Sciatic nerve (tissue), 2 donors: Measurements from ENCODE around the gene UAP1. TPM values are rescaled to one million over a fixed set of nuclear protein-coding genes. Genes with fewer than 3 reads are reported as not detected.
"Not testable (repeated sequence)": the region's sequence is repeated elsewhere in the genome, so short reads cannot be mapped to it uniquely, and the experiment has no call there.

Experiments used
- ATAC-seq: fragments of 200-7000 bp; cut with Tn5 transposase; one replicate; pipeline ENCODE4 v1.9.1; 2020; ENCODE audit warnings: mild to moderate bottlenecking, moderate library complexity
- DNase-seq: peaks from one replicate; pipeline ENCODE4 v3.0.0-alpha.2; 2020; ENCODE audit warnings: low spot score
- intact Hi-C: fragments of 100-400 bp; cut with DNase I; formaldehyde crosslinking; loops from one replicate; pipeline ENCODE4 v1.14.2; 2022
- total RNA-seq: library from RNA; stranded (reverse); fragmentation: NEBNext Ultra II Directional; extraction: Animal tissue kit (Norgen Biotek cat#: 25700); gene quantifications from one replicate; pipeline ENCODE4 v1.2.1, GENCODE V29; 2021
- donor health status: DM: no; HTN: no; CAD: no.
- donor health status: DM: no; HTN: no; CAD: no.

UAP1 gene
- total RNA-seq, 1 donor from 2014 or later, result 70.9 TPM

DNA sequence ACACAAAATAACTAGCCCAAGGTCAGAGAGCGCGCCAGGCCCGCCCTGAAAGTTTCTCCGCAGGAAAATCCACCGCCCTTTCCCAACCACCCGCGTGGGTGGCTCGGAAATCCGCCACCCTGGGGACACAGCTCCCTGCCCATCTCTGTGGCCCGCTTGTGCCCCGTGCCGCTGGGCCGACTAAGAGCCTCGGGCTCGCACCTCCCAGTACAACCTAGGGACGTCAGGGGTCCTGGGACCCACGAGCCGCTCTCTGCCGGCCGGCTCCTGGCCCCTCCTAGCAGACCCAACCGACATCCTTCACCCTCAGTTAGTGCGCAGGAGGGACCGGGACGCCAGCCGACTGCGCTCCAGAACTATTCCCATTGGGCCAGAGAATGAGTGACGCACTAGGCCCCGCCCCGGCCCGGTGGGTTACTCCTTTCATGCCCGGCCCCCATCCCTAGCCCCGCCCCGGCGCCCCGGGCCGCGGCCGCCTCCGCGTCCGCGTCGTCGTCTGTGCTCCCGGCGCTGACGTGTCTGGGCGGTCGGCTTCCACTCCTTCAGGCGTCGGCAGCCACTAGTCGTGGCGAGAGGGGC lies 396 bp upstream of the UAP1 start:
- DNase-seq, result peak; percentile 99
- peak; percentile 98 for ATAC-seq
- intact Hi-C loops, result no loop called here

DNA sequence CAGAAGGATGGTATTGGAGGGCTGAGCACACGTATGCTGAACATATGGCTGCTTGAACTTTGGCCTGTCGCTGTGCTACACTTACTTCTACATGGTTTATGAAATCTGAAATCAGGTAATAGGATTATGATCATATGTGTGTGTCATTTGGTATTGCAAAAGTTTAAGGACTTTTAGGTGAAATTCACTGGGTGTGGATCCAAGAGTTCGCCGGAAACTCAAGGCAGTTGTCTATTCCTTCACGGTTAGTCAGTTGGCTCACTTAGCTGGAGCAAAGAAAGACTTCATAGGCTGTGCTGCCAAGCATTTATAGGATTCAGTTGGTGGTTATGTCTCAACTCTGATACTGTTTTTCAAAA lies 927 bp downstream of the UAP1 start:
- DNase-seq (no peak), ATAC-seq (no peak)
- intact Hi-C loops, result no loop called here

DNA sequence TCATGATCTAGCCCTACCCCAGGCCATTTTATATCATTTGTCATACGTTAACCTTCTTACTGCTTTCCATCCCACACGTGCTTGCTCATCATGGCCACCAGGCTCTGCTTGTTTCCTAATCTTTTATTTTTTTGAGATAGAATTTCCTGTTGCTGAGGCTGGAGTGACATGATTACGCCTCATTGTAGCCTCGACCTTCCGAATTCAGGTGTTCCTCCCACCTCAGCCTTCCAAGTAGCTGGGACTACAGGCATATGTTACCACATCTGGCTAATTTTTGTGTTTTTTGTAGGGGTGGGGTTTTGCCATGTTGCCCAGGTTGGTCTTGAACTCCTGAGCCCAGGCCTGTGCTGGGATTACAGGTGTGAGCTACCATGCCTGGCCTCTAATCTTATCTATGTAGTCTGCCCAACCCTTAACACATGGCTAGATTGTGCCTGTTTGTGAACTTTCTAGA lies 3.3 kb downstream of the UAP1 start:
- intact Hi-C loops, result no loop called here
- DNase-seq (no peak), ATAC-seq (no peak)

DNA sequence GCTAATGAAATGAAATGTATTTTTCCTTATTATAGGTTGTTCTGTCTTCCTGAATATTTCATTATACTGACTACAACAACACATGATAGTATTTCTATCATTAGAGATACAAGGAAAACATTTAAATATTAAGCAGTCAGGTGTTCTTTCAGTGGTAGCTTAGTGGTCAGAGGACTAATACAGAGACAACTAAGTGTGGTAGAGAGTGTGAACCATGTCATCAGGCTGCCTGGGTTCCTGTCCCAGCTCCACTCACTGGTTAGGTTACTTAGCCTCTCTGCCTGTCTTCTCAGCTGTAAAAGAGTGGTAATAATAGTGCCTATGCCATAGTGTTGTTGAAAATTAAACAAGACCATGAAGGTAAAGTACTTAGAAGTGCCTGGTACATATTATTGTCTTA lies 3.9 kb downstream of the UAP1 start:
- DNase-seq (no peak), ATAC-seq (no peak)
- intact Hi-C loops, result no loop called here

DNA sequence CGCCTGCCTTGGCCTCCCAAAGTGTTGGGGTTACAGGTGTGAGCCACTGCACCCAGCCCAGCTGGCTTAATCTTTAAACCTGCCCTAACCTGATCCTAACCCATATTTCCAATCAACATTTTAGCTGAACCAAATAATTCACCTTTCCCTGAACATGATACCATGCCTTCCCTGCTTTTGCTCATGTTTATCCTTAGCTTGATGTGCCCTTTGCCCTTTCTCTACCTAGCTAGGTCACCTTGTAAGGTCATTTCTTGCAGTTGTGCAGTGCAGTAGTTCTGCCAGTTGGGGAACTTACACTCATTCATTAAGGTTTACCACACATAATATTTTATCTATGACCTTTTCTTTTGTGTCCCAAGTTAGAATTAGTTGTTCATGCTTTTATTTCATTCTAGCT lies 5.3 kb downstream of the UAP1 start:
- intact Hi-C loops, result no loop called here
- DNase-seq (no peak), ATAC-seq (no peak)

DNA sequence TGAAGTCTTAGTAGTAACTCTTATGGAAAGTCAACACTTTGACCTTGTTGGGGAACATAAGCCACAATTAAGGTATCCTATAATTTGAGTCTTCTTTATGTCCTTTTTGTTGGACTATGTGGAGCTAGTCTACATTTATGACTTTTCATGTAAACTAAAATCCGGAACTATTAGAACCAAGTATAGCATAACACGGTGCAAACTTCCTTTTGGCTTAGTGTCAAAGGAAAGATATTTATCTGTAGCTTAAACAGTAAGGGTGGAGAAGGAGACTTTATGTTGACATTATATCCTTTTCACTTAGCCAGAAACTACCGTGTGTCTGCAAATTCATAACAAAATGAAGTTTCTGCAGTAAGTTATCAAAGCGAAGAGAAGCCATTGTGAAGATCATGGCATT lies 7.3 kb downstream of the UAP1 start:
- ATAC-seq, result no peak
- intact Hi-C loops, result no loop called here
- no peak for DNase-seq

DNA sequence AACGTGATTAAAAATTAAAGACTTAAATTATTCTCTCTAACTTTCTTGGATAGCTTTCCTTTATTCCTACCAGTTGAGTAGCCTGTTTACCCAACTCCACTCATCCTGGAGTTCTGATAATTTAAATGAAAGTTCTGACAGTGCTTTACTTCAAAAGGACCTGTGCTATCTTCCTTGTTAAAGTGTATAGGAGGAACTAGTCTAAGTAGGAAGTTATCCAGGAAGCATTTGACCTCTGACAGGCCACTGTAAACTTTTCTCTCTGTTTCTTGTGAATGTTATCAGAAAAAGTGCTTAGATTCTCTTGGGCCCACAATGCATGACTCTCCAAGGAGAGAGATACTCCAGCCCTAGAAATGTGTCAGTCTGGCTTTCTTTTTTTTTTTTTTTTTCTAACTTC lies 9.2 kb downstream of the UAP1 start:
- ATAC-seq (no peak), DNase-seq (no peak)
- intact Hi-C loops, result no loop called here

DNA sequence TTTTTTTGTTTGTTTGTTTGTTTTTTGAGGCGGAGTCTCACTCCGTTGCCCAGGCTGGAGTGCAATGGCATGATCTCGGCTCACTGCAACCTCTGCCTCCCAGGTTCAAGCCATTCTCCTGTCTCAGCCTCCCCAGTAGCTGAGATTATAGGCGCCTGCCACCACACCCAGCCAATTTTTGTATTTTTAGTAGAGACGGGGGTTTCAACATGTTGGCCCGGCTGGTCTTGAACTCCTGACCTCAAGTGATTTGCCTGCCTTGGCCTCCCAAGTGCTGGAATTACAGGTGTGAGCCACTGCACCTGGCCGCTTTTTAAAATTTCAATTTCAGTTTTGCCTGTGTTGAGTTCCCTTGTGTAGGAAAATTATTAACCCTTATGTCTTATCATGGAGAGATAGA lies 9.6 kb downstream of the UAP1 start:
- DNase-seq, intact Hi-C loops: not testable (repeated sequence)

DNA sequence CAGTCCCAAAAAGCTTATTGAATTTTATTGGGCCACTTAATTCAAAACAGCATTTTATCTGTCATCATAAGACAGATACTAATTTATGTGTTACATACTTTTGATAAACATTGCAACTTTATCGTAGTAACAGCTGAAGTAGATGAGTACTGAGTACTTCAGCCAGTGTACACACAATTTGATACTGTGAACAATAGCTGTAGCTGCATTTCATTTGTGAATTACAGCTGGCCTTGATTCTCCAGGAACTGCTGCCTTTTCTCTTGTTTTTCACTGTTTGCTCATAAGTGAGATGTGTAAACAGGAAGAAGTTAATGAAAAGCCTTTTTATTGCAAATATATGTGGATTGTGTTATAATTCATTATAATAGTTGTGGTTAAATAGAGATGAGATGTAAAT lies 10.2 kb downstream of the UAP1 start:
- no peak for ATAC-seq
- intact Hi-C loops, result no loop called here
- no peak for DNase-seq

More for the DNA sequence above, 9.6 kb downstream of the UAP1 start:
- ATAC-seq, result not testable (repeated sequence)

DNA sequence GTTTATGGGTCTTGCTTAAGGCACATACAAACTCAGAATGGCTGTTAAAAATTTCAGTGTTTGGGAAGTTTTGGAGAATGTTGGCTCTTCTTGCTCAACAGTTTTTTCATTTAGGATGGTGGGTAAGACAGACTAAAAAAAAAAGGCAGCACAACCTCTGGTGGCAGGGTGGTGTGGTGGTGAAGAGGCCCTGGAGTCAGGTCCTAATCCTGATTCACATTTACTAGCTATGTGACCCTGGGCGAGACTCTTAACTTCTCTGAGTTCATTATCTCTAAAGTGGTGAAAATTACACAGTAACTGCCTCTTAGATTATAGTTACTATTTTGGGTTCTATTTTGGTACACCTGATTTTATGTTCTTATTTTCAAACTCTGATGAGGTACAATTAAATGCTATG lies 11.6 kb downstream of the UAP1 start:
- ATAC-seq (no peak), DNase-seq (no peak)
- intact Hi-C loops, result no loop called here

DNA sequence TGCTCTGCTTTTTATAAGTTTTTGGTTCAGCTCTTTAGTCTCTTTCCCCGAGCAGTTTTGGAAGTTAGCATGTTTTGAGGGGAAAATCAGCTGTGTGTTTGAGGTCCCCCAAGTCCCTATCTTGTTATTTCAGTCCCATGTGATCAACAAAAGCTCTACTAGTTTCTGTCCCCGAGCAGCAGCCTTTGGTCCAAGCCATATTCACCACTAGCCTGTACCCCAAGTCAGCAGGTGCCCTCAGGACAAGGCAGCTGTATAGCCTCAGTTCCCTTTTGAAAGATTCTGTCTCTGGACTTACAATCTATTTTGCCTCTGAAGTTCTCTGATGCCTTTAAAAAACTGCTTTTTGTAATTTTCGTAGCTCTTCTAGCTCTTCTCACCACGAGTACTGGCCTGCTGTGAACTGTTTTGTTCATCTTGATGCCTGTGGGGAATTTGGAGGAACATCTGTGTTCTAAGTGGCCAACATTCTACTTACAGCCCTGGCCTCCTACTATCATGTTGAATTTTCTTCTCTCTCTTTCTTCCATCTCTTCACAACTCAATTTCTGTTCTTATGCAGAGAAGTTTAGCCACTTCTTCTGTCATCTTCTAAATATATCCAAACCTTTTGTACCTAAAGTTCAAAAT lies 16.7 kb downstream of the UAP1 start:
- intact Hi-C loops, result no loop called here
- no peak for DNase-seq
- ATAC-seq, result peak; percentile 89

DNA sequence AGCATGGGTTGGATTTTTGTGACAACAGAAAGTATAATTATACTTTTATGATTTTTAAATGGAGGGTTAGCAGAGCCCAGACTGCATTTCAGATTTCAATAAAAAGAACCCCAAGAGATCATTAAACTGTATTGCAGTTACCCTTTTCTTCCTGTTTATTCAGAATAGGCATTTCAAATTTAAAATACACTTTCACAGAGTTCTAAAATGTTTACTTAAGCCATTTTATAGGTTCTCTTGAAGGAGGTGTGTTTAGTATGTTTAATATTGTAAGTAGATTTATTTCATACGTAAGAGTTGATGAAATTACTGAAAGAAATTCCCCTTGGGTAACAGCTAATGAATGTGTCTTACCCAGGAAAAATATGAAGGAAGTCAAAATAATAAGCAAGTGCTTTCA lies 17.4 kb downstream of the UAP1 start:
- ATAC-seq, result no peak
- intact Hi-C loops, result no loop called here

DNA sequence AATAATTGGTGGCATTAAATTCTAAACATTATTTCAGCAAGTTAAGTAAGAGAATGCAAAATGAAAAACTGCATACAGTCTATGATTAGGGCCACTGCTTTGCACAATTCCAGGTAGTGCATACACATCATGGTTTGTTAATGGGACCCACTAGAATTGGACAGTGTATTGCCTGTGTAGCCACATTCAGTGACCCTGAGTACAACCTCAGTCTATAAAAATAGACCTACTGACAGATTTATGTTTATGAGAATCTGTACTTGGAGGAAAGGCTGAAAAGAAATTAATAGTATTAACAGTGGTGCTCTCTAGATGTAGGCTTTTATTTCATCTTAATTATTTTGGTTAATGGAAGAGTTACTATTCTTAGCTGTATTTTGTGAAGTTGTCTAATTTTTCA lies 18.8 kb downstream of the UAP1 start:
- DNase-seq, result no peak
- no peak for ATAC-seq
- intact Hi-C loops, result no loop called here

More for the DNA sequence above, 17.4 kb downstream of the UAP1 start:
- no peak for DNase-seq

DNA sequence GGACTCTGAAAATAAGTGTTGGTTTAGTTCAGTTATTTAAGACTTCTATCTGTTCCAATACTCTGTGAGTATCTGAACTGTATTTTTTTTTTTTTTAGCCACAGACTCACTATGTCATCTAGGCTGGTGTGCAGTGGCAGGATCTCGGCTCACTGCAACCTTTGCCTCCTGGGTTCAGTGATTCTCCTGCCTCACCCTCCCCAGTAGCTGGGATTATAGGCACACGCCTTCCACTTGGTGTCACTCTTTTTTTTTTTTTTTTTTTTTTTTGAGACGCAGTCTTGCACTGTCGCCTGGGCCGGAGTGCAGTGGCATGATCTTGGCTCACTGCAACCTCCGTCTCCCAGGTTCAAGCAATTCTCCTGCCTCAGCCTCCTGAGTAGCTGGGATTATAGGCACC lies 21.4 kb downstream of the UAP1 start:
- ATAC-seq, intact Hi-C loops, DNase-seq: not testable (repeated sequence)

DNA sequence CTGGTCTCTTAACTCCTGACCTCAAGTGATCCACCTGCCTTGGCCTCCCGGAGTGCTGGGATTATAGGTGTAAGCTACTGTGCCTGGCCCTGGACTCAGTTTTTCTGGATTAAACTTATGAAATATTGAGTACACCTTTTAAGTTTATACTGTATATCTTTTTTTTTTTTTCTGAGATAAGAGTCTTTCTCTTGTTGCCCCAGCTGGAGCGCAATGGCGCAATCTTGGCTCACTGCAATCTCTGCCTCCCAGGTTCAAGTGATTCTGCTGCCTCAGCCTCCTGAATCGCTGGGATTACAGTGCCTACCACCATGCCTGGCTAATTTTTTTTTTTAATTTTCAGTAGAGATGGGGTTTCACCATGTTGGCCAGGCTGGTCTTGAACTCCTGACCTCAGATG lies 23.6 kb downstream of the UAP1 start:
- ATAC-seq, DNase-seq, intact Hi-C loops: not testable (repeated sequence)

DNA sequence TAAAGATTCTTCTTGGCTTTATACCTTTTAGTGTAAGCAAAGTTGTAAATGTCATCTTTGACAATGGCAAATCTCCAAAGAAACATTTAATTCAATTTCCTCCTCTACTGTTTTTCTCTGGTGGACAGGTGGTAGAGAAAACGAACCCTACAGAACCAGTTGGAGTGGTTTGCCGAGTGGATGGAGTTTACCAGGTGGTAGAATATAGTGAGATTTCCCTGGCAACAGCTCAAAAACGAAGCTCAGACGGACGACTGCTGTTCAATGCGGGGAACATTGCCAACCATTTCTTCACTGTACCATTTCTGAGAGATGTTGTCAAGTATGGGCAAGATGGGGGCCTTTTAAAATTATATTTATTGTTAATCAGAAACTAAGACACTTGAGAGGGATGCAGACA lies 25.8 kb downstream of the UAP1 start:
- ATAC-seq, result no peak
- intact Hi-C loops, result no loop called here
- DNase-seq, result no peak

DNA sequence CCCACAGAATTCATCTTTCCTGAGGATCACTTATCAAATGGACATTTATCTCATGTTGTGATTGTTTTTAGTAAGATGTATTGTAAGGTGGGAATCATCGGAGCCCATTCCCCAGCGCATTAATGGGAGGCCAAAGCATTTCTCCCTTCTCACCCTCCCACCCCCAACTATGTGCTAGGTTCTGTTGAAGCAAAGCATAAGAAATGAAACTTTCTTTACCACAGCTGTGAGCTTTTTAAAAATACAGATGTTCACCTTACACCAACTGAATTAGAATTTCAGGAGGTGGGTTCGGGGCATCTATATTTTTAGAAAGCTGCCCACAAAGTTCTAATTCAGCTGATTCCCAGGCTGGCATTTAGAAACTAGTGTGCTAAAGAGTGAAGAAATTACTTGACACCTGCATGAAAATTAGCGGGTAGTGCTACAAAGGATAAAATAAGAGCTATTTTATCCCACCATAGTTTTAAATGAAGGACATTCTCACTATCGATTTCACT lies 26.3 kb downstream of the UAP1 start:
- intact Hi-C loops, result no loop called here
- DNase-seq (no peak), ATAC-seq (no peak)

DNA sequence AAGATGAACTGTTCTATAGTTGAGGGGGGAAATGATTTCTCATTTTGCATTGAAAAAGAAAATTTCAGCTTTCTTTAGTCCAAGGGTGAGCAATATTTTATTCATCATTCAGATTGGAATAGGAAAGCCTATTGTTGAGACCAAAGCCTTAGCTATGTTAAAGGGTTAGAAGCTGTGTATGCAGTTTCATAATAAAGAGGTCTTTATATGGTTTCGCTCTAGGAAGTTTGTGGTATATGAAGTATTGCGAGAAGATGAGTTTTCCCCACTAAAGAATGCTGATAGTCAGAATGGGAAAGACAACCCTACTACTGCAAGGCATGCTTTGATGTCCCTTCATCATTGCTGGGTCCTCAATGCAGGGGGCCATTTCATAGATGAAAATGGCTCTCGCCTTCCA lies 28.6 kb downstream of the UAP1 start:
- ATAC-seq (no peak), DNase-seq (no peak)
- intact Hi-C loops, result no loop called here

DNA sequence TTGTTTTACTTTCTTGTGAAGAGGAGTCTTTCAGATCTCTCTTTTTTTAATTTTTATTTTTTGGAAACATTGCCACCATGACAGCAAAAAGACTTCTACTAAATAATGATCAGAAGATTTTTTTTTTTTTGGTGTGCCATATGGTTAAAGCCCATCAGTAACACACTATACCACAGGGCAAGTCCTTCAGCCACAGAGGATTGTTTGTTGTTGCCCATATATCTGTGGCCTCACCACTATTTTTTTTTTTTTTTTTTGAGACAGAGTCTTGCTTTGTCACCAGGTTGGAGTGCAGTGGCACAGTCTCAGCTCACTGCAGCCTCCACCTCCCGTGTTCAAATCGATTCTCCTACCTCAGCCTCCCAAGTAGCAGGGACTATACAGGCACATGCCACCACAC lies 29.2 kb downstream of the UAP1 start:
- ATAC-seq, result no peak
- intact Hi-C loops, result no loop called here
- DNase-seq, result no peak

DNA sequence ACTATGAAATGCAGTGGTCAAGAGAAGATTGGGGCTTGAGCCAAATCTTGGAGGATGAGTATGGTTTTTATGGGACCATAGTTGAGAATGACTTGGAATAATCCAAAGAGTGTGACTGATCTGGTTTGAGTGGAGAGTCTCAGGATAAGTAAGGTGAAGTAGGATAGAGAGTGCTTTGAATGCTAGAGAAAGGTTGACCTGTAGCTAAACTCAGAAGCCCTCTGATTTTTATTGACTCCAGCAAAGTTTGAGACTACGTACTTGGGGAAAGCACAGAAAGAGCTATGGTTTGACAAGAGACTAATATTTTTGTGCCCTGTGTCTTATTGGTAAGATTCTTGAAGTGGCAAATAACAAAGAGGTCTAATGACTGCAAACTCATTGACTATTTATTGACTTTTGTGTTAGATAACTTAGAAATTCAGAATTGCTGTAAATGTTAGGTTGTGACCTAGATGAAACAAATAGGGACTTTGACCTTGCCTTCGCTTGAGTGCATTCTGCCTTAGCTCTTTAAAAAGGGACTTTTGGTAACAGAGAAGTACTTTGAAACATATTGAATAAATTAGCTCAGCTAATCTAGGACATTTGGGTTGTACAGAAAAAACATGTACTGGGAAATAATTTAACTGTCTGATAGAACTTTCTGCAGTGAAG lies 35.1 kb downstream of the UAP1 start:
- ATAC-seq (no peak), DNase-seq (no peak)
- intact Hi-C loops, result no loop called here

DNA sequence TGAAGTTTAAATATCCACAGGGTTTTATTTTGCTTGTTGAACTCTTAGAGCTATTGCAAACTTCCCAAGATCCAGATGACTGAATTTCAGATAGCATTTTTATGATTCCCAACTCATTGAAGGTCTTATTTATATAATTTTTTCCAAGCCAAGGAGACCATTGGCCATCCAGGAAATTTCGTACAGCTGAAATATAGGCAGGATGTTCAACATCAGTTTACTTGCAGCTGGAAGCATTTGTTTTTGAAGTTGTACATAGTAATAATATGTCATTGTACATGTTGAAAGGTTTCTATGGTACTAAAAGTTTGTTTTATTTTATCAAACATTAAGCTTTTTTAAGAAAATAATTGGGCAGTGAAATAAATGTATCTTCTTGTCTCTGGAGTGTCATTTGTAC lies 37.9 kb downstream of the UAP1 start:
- ATAC-seq, result no peak

More for the DNA sequence above, 37.9 kb downstream of the UAP1 start:
- intact Hi-C loops, result no loop called here
- DNase-seq, result no peak
